Measurements from ENCODE around the gene BAK1. TPM values are rescaled to one million over a fixed set of nuclear protein-coding genes. Genes with fewer than 3 reads are reported as not detected.

Gene BAK1
- total RNA-seq, 1 donor from 2014 or later, result 51.4 TPM

DNA sequence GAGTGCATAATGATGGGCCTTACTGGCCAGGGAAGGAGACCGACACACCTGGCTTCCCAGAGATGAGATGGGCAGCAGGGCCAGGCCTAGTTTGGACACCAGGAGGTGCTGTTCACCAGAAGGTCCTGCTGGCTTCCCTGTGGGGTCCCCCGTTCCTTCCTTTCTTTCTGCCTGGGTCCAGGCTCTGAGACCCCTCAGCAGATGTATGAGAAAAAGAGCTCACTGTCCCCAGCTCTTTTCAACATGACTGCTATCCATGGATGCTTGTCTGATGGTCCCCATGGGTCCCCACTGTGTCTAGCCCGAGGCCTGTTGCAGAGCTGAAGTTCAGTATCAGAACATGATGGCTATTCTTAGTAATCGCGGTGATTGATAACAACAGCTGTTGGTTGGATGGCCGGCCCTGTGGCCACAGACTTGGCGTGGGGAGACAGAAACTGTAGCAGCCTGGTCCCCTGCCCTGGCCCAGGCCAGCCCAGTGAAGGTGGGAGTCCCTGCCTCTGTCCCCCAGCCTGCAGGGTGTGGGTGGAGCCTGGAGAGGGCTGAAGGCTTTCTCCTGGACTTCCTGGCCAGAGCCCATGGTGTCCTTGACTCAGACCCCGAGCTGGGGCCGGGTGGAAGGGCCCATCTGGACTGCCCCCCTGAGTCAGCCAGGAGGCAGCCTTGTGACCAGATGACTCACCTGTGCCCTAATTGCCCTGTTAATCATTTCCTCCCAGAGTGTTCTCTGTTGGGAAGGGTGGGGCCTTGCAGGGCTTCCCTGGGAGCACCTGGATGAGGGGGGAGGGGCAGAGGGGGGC lies 9.9 kb upstream of the BAK1 start:
- Mint-ChIP-seq H3K4me1 (ENCODE audit: unreplicated experiment) (peaks cover 50% of the 10 kb centered on the region), H3K4me3 (ENCODE audit: unreplicated experiment) (no peak overlapping the region), H3K9me3 (ENCODE audit: unreplicated experiment) (no peaks in the 10 kb centered on the region), H3K27ac (ENCODE audit: unreplicated experiment) (peak overlapping the region; percentile 92), H3K27me3 (ENCODE audit: unreplicated experiment) (peaks cover 11% of the 10 kb centered on the region), H3K36me3 (ENCODE audit: low read depth, unreplicated experiment) (no peaks in the 10 kb centered on the region)
- TF ChIP-seq, protein P1, sequence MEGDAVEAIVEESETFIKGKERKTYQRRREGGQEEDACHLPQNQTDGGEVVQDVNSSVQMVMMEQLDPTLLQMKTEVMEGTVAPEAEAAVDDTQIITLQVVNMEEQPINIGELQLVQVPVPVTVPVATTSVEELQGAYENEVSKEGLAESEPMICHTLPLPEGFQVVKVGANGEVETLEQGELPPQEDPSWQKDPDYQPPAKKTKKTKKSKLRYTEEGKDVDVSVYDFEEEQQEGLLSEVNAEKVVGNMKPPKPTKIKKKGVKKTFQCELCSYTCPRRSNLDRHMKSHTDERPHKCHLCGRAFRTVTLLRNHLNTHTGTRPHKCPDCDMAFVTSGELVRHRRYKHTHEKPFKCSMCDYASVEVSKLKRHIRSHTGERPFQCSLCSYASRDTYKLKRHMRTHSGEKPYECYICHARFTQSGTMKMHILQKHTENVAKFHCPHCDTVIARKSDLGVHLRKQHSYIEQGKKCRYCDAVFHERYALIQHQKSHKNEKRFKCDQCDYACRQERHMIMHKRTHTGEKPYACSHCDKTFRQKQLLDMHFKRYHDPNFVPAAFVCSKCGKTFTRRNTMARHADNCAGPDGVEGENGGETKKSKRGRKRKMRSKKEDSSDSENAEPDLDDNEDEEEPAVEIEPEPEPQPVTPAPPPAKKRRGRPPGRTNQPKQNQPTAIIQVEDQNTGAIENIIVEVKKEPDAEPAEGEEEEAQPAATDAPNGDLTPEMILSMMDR (IDR thresholded peaks at IDR 0.05; ENCODE audit: unreplicated experiment), result peak; percentile 66
- peak; percentile 67 for DNase-seq (ENCODE audit: low spot score)

DNA sequence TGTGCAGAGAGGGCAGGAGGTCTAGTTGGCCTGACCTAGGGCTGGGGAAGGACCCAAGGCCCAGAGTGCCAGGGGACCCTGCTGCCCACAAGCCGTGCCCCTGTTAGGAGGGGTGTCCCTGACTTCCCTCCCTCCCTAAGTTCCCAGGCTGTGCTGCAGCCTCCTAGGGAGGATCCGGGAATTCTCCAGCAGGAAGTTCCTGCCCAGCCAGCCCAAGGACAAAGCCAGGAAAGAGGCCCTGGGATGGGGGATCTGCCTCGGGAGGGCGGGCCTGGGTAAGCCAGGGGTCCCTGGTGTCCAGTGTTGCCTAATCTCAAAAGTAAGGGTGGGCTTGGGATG lies 9.3 kb upstream of the BAK1 start:
- Mint-ChIP-seq H3K27ac (ENCODE audit: unreplicated experiment) (peak overlapping the region; percentile 92), H3K36me3 (ENCODE audit: low read depth, unreplicated experiment) (no peaks in the 10 kb centered on the region), H3K27me3 (ENCODE audit: unreplicated experiment) (peaks cover 8% of the 10 kb centered on the region), H3K4me1 (ENCODE audit: unreplicated experiment) (peaks cover 50% of the 10 kb centered on the region), H3K9me3 (ENCODE audit: unreplicated experiment) (no peaks in the 10 kb centered on the region), H3K4me3 (ENCODE audit: unreplicated experiment) (no peak overlapping the region)
- TF ChIP-seq, protein P1 (IDR thresholded peaks at IDR 0.05; ENCODE audit: unreplicated experiment), result no peak
- DNase-seq (ENCODE audit: low spot score), result no peak

DNA sequence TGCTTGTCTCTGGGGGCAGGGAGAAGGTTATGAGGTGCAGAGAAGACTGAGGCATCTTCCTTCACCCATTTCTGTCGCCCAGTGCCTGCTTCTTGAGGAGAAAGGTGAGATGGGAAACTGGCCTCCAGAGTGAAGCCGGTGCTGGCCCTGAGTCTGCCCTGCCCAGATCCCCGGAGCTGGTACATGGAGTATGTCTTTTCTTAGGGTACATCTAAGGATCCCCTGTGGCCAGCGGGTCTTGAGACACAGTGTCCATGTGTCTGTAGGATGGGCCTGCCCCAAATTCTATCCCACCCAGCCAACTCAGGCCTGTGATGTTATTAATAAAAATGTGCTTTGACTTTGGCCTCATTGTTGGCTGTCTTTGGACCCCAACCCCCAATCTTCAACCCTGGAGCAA lies 8.8 kb upstream of the BAK1 start:
- peaks cover 8% of the 10 kb centered on the region for H3K27me3 Mint-ChIP-seq (ENCODE audit: unreplicated experiment)
- H3K9me3 Mint-ChIP-seq (ENCODE audit: unreplicated experiment), result no peaks in the 10 kb centered on the region
- H3K36me3 Mint-ChIP-seq (ENCODE audit: low read depth, unreplicated experiment), result no peaks in the 10 kb centered on the region
- DNase-seq (ENCODE audit: low spot score), result no peak
- H3K27ac Mint-ChIP-seq (ENCODE audit: unreplicated experiment), result peak overlapping the region; percentile 88
- TF ChIP-seq, protein P1 (IDR thresholded peaks at IDR 0.05; ENCODE audit: unreplicated experiment), result no peak
- H3K4me3 Mint-ChIP-seq (ENCODE audit: unreplicated experiment), result no peak overlapping the region
- H3K4me1 Mint-ChIP-seq (ENCODE audit: unreplicated experiment), result peaks cover 50% of the 10 kb centered on the region

DNA sequence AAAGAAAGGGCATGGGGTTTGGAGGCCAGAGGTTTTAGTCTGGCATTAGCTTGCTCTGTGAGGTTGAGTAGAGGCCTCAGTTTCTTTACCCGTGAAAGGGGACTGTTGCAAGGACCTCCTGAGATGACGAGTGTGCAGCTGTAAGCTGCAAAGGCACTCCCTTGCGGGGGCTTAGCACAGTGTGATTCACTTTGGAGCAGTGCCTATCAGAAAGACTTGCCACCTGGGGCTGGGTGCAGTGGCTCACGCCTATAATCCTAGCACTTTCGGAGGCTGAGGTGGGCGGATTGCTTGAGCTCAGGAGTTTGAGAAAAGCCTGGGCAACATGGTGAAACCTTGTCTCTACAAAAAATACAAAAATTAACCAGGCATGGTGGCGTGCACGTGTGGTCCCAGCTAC lies 7.5 kb upstream of the BAK1 start:
- Mint-ChIP-seq H3K27ac (ENCODE audit: unreplicated experiment) (no peak overlapping the region), H3K27me3 (ENCODE audit: unreplicated experiment) (peaks cover 8% of the 10 kb centered on the region), H3K4me3 (ENCODE audit: unreplicated experiment) (no peak overlapping the region), H3K9me3 (ENCODE audit: unreplicated experiment) (no peaks in the 10 kb centered on the region), H3K4me1 (ENCODE audit: unreplicated experiment) (peaks cover 47% of the 10 kb centered on the region), H3K36me3 (ENCODE audit: low read depth, unreplicated experiment) (no peaks in the 10 kb centered on the region)
- TF ChIP-seq, protein P1 (IDR thresholded peaks at IDR 0.05; ENCODE audit: unreplicated experiment), result no peak
- no peak for DNase-seq (ENCODE audit: low spot score)

DNA sequence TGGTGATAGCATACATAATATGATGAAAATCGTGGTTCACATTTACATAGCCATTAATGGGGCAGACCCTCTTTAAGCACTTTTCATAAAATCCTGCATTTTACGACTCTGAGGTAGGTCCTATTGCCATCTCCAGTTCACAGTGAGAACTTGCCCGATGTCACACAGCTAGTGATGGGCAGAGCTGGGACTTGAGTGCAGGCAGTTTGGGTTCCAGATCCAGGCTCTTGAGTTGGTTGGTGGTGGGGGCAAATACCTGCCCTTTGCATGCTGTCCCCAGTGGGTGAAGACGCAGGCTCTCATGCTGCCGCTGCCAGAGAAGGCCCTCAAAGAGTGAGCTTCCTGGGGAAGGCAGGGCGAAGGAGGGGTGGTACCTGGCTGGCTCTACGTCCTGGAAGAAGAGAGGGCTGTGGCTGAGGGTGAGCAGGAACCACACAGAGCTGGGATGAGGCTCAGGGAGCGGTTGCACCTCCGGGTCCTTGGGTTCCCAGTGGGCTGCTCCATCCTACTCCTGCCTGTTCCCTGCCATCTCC lies 6.1 kb upstream of the BAK1 start:
- H3K27me3 Mint-ChIP-seq (ENCODE audit: unreplicated experiment), result peaks cover 4% of the 10 kb centered on the region
- TF ChIP-seq, protein P1 (IDR thresholded peaks at IDR 0.05; ENCODE audit: unreplicated experiment), result no peak
- H3K36me3 Mint-ChIP-seq (ENCODE audit: low read depth, unreplicated experiment), result no peaks in the 10 kb centered on the region
- H3K27ac Mint-ChIP-seq (ENCODE audit: unreplicated experiment), result no peak overlapping the region
- no peak for DNase-seq (ENCODE audit: low spot score)
- no peak overlapping the region for H3K4me3 Mint-ChIP-seq (ENCODE audit: unreplicated experiment)
- no peaks in the 10 kb centered on the region for H3K9me3 Mint-ChIP-seq (ENCODE audit: unreplicated experiment)
- peaks cover 35% of the 10 kb centered on the region for H3K4me1 Mint-ChIP-seq (ENCODE audit: unreplicated experiment)

Measured in endothelial cell (in vitro differentiated cells).